ENCODE results near the gene GDPD3. TPM values are rescaled to one million over a fixed set of nuclear protein-coding genes. Genes with fewer than 3 reads are reported as not detected.
A peak's percentile ranks its signal among the peaks of the same experiment; 100 is the strongest.

GDPD3 gene
- total and polyA plus RNA-seq, 4 donors, result 0.42 to 0.71 (median 0.55) TPM

- H3K27me3 ChIP-seq (ENCODE audit: control insufficient read depth in 4 of 4, insufficient read depth in 4 of 4, low read length in 3 of 4), result no peaks in the 10 kb centered on the region
- peaks cover 6 to 41% (median 24%) of the 10 kb centered on the region in 4 donors for H3K4me1 ChIP-seq (ENCODE audit: control insufficient read depth in 4 of 4, insufficient read depth in 4 of 4, low read length in 3 of 4)
- H3K27ac ChIP-seq (ENCODE audit: low read depth in 1 of 2, low read length in 2 of 2), result peak within 1 kb of the TSS; percentile 94 to 95
- peak within 1 kb of the TSS; percentile 76 to 96 (median 95) for H3K4me3 ChIP-seq (ENCODE audit: low read depth in 1 of 3, low read length in 3 of 3)
- H3K9me3 ChIP-seq (ENCODE audit: control insufficient read depth in 4 of 4, low read length in 3 of 4), result no peaks in the 10 kb centered on the region
- WGBS, result 2% methylated on average over 67 of the region's 67 CpGs
- peak within 1 kb of the TSS; percentile 77 to 88 for H3K9ac ChIP-seq (ENCODE audit: low read depth in 1 of 2, low read length in 2 of 2)
- peaks cover 4 to 23% (median 14%) of the 10 kb centered on the region in 4 donors for H3K36me3 ChIP-seq (ENCODE audit: control insufficient read depth in 4 of 4, insufficient read depth in 3 of 4, low read depth in 1 of 4, low read length in 3 of 4)
- peak; percentile 90 for DNase-seq (ENCODE audit: low spot score)
- TF ChIP-seq JUND (IDR thresholded peaks at IDR 0.05), result peak; percentile 26 to 32
- TF ChIP-seq MAX (IDR thresholded peaks at IDR 0.05), result no peak
- peak in 1 of 2 donors; percentile 14 for TF ChIP-seq HNF4A (conservative IDR thresholded peaks at IDR 0.05)
- TF ChIP-seq SP1 (IDR thresholded peaks at IDR 0.05), result peak; percentile 25
- peak; percentile 50 for TF ChIP-seq YY1 (IDR thresholded peaks at IDR 0.05)
- TF ChIP-seq FOXA1 (IDR thresholded peaks at IDR 0.05), result no peak
- peak in 1 of 2 donors; percentile 40 for TF ChIP-seq EGR1 (IDR thresholded peaks at IDR 0.05; ENCODE audit: low read depth in 2 of 2)
- peak; percentile 38 to 42 for TF ChIP-seq RXRA (IDR thresholded peaks at IDR 0.05)
- TF ChIP-seq, protein P1, sequence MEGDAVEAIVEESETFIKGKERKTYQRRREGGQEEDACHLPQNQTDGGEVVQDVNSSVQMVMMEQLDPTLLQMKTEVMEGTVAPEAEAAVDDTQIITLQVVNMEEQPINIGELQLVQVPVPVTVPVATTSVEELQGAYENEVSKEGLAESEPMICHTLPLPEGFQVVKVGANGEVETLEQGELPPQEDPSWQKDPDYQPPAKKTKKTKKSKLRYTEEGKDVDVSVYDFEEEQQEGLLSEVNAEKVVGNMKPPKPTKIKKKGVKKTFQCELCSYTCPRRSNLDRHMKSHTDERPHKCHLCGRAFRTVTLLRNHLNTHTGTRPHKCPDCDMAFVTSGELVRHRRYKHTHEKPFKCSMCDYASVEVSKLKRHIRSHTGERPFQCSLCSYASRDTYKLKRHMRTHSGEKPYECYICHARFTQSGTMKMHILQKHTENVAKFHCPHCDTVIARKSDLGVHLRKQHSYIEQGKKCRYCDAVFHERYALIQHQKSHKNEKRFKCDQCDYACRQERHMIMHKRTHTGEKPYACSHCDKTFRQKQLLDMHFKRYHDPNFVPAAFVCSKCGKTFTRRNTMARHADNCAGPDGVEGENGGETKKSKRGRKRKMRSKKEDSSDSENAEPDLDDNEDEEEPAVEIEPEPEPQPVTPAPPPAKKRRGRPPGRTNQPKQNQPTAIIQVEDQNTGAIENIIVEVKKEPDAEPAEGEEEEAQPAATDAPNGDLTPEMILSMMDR (IDR thresholded peaks at IDR 0.05; ENCODE audit: low read depth, low read length, missing input control), result no peak
- TF ChIP-seq GABPA (IDR thresholded peaks at IDR 0.05 in 1 of 2, conservative IDR thresholded peaks at IDR 0.05 in 1 of 2), result peak; percentile 89 to 97
- TF ChIP-seq REST (IDR thresholded peaks at IDR 0.05), result peak; percentile 86
Measured at GRCh38 chr16:30075503-30076275, 37.6 kb downstream of the GDPD3 start, which contains the start of gene PPP4C. TSS of gene PPP4C (plus strand) at chr16:30075994. CDS start at chr16:30076378, 384 bp downstream.

GRCh38 chr16:30070490-30070889, 42.8 kb downstream of the GDPD3 start:
- H3K36me3 ChIP-seq (ENCODE audit: control insufficient read depth in 4 of 4, insufficient read depth in 3 of 4, low read depth in 1 of 4, low read length in 3 of 4), result peaks cover 14 to 38% (median 35%) of the 10 kb centered on the region in 4 donors
- peaks cover 0 to 30% (median 14%) of the 10 kb centered on the region in 4 donors for H3K4me1 ChIP-seq (ENCODE audit: control insufficient read depth in 4 of 4, insufficient read depth in 4 of 4, low read length in 3 of 4)
- no peaks in the 10 kb centered on the region for H3K9me3 ChIP-seq (ENCODE audit: control insufficient read depth in 4 of 4, low read length in 3 of 4)
- no peaks in the 10 kb centered on the region for H3K27me3 ChIP-seq (ENCODE audit: control insufficient read depth in 4 of 4, insufficient read depth in 4 of 4, low read length in 3 of 4)
- no peak overlapping the region for H3K4me3 ChIP-seq (ENCODE audit: low read depth in 1 of 3, low read length in 3 of 3)
- no peak overlapping the region for H3K27ac ChIP-seq (ENCODE audit: low read depth in 1 of 2, low read length in 2 of 2)
- no peak for DNase-seq (ENCODE audit: low spot score)
- no peak overlapping the region for H3K9ac ChIP-seq (ENCODE audit: low read depth in 1 of 2, low read length in 2 of 2)
- TF ChIP-seq HNF4G (IDR thresholded peaks at IDR 0.05), result no peak
- no peak for TF ChIP-seq TAF1 (conservative IDR thresholded peaks at IDR 0.05)
- no peak for TF ChIP-seq REST (IDR thresholded peaks at IDR 0.05)
- TF ChIP-seq JUND (IDR thresholded peaks at IDR 0.05), result no peak
- TF ChIP-seq, protein P1 (IDR thresholded peaks at IDR 0.05; ENCODE audit: low read depth, low read length, missing input control), result no peak
- TF ChIP-seq RXRA (IDR thresholded peaks at IDR 0.05), result no peak
- TF ChIP-seq HNF4A (conservative IDR thresholded peaks at IDR 0.05), result no peak
- TF ChIP-seq RAD21 (IDR thresholded peaks at IDR 0.05), result no peak
- TF ChIP-seq ZBTB33 (IDR thresholded peaks at IDR 0.05), result no peak
- TF ChIP-seq NR2F2 (IDR thresholded peaks at IDR 0.05), result no peak
- no peak for TF ChIP-seq YY1 (IDR thresholded peaks at IDR 0.05)
- no peak for TF ChIP-seq FOXA1 (IDR thresholded peaks at IDR 0.05)
- TF ChIP-seq EGR1 (IDR thresholded peaks at IDR 0.05; ENCODE audit: low read depth in 2 of 2), result no peak
